ENCODE results near the gene TMEM30A.

- no peak for TF ChIP-seq EZH2 (IDR thresholded peaks at IDR 0.05)
- TF ChIP-seq FOXP2 (optimal IDR thresholded peaks at IDR 0.05; ENCODE audit: control extremely low read depth, extremely low read length, insufficient read depth), result no peak
Observed at GRCh38 chr6:75329703-75330102, 45.1 kb upstream of the TMEM30A start.

Measured in SK-N-MC (cell line).